ENCODE results near the gene RERE.
"Not testable (repeated sequence)": the region's sequence is repeated elsewhere in the genome, so short reads cannot be mapped to it uniquely, and the experiment has no call there.

RERE gene

DNA sequence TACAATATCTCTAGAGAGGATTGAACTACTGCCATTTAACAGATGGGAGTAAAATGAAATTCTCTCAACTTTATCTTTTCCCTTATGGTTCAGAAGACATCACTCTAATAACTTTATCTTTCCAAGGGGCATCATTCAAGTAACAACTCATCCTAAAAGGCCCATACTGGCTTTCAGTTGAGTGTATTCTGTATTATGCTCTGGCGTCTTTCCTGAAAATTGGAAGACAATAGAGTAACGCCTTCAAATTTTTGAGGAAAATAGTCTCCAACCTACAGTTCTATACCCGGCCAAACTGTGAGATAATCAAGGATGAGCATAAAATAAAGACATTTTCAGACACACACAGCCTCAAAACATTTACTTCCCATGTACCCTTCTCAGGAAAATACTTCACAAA, 103.3 kb downstream of the RERE start:
- DNase-seq (ENCODE audit: low spot score): no peak

DNA sequence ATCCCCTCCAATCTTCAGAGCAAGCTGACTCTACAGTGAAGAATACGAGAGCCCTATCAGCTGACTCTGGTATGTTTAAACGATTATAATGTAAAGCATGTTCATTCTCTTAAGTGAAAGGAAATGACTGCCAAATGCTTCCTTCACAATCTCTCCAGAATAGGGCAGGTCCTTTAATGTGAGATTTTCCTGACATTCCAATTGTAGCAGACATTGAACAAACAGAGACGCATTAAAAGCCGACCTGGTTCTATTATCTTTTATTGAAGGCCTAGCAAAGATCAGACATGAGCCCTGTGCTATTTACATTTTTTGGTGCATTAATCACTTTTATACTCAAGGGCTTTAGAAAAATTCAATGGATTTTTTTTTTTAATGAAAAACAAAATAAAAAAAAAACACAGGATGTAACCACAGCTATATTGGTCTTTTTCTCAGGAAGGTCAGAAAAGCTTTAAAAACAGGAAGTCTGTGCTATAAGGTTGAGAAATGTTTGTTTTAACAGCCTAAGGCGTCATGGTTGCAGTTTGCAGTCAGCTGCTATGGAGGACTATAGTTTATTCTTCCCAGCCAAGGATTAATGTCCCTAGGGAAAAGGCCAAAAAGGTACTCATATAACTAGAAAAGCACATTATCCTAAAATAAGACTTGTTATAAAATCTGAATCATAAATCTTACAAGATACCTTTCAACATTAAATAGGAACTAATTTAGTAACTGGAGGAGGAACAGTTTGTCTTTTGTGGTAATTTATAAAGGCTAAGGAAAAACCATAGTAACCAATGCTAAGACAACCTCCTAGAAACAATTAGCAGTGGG, 104.8 kb downstream of the RERE start:
- peak; percentile 11 for DNase-seq (ENCODE audit: low spot score)

DNA sequence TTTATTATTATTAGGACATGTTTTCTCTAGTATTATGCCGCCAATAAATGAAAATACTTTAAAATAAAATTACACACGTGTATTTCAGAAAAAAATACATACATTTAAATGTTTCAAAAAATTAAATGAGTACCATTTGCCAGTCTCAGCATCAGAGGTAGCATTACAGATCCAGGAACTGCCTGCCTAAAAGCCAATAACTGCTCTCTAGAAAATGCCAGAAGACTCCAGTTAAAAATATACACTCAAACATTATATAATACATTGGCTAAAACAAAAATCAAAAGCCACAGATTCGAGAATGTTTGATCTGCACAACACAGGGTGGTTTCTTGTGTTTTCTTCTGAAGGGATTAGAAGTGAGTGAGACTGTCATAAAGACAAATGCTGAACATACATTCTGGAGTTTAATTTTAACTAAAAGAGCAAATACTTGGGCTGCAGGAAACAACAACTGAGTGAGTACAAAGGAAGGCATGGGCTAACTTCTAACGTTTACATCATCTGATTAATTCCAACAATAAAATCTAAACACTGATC, 105.5 kb downstream of the RERE start:
- no peak for DNase-seq (ENCODE audit: low spot score)

DNA sequence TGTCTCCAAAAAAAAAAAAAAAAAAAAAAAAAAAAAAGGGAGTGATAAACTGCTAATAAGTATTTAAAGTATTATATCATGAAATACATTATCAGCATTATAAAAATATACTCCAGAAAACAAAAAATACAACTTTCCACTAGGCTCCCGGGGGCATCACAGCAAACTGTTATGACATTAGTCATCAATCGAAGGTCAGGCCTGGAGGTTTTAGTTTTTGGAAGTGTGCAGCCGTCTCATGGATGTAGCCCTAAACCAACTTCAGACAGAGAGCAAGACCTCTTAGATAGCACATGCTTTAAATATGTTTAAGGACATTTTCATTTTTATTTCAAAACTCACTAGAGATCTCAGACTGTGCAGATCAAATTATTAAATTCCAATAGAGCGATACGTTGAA, 106.3 kb downstream of the RERE start:
- no peak for DNase-seq (ENCODE audit: low spot score)

DNA sequence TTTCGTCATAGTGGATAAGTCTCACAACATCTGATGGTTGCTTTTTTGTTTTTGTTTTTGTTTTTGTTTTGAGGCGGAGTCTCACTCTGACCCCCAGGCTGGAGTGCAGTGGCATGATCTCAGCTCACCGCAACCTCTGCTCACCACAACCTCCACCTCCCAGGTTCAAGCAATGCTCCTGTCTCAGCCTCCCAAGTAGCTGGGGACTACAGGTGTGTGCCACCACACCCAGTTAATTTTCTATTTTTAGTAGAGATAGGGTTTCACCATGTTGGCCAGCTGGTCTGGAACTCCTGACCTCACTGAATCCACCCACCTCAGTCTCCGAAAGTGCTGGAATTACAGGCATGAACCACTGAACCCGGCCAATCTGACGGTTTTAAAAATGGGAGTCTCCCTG, 109.2 kb downstream of the RERE start:
- DNase-seq (ENCODE audit: low spot score): no peak

DNA sequence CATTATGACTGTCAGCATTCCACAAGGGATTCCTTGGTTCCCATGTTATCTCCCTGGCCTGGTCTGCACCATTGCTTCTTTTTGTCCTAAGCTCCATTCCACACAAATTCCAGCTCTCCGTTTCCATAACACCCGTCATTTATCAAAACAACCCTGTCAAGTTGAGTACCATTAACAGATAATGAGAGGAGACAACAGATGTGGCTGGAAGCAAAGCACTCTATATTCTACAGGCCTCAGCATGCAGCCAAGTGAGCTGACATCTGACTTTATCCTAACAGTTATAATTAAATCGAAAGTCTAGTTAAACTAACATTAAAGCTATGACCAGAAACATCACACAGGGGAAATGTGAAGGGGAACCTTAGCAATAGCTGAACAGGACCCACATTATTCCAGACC, 110.4 kb downstream of the RERE start:
- DNase-seq (ENCODE audit: low spot score): no peak

DNA sequence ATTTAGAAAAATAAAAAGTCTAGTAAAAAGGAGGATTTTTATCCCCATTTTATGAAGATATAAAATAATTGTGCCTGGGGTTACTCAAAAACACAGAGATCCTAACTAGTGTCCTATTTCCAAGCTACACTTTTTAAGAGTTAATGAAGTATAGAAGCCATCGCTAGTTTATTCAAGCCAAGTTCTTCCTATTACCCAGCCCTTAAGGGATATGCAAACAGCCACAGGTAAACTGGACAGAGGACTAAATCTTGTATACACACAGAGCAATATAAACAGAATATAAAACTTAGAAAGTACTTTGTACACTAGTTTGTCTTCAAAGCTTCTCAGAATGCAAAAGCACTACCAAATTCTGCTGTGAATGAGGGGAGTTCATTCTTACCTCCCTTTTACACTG, 111.1 kb downstream of the RERE start:
- DNase-seq (ENCODE audit: low spot score): no peak

DNA sequence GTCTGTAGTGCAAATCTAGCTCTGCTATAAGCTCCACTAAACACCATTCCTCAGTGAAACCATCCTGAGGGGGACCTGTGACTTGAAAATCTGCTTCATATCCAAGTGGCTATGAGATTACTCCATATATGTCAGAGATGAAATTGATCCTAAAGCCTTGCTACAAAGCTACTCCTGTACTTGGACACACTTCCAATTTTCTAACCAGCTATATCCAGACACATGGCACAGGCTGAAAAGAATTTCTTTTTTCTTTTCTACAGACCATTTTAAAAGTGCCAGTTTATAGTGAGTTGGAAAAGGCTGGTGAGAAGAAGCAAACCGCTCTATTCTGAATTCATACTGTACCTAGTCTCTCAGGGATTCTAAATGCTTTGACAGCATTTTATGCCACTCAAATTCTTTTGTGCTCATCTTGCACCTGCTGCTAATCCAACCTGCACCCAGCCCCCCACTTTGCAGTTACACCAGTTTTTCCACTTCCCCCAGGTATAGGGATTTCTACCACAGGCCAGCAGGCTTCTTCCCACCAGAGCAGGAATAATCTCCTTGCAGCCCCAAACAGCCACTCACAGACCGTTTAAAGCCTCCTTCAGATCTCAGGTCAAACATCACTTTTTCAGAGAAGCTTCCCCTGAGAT, 112.5 kb downstream of the RERE start:
- no peak for DNase-seq (ENCODE audit: low spot score)

DNA sequence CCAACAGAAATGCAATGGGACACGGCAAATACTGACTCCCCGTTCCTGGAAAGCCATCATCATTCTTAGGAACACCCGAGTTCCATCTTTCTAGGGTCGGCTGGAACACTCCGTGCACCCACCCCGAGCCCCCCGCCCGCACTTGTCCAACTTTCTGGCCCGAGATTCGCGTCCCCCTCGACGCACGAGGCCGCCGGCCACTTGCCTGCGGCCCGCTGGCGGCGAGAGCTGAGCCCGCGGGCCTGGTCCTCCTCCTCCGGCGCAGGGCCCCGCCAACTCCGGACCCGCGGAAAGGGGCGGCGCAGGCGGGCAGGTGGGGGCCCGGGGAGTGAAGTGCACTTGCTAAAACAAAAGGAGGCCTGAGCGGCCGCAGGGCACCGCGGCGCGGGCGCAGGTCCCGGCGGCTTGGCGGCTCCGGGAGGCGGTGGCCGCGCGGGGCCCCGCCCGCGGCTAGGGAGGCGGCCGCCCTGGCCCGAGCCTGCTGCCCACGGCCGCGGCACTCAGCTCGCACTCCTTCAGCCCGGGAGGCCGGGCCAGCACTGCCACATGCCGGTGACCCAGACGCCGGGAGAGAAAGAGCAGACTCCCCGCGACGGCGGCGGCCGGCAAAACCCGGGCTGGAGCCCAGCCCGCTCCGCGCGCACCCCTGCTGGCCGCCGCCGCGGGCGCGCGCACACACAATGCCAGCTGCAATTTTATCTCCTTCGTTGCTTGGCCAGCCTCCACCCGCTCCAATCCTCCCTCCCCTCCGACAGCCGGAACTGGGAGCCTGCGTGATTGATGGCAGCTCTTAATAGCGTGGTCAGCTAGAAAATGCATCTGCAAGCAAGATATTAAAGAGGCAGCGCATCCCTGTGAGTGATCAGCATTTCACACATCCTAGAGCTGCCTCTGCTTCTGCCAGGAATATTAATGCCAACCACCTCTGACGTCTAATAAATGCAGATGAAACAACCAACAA, 114.3 kb downstream of the RERE start:
- peak; percentile 76 for DNase-seq (ENCODE audit: low spot score)

DNA sequence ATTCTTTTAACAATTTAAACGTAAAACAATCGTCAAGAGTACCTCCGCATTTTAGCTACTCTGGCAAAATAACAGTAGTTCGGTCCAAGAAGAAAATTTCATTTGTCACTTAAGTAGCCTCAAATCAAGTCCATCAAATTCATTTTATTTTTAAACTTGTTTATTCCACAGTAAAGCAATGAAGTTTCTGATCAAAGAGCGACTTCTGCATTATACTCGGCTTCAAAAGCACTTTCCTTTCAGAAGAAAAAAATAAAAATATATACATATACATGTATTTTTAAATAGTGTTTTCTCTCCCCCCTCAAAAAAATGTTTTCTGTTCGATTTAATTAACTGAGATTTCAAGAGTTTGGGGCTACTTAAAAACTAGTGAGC, 115.0 kb downstream of the RERE start:
- DNase-seq (ENCODE audit: low spot score): no peak

DNA sequence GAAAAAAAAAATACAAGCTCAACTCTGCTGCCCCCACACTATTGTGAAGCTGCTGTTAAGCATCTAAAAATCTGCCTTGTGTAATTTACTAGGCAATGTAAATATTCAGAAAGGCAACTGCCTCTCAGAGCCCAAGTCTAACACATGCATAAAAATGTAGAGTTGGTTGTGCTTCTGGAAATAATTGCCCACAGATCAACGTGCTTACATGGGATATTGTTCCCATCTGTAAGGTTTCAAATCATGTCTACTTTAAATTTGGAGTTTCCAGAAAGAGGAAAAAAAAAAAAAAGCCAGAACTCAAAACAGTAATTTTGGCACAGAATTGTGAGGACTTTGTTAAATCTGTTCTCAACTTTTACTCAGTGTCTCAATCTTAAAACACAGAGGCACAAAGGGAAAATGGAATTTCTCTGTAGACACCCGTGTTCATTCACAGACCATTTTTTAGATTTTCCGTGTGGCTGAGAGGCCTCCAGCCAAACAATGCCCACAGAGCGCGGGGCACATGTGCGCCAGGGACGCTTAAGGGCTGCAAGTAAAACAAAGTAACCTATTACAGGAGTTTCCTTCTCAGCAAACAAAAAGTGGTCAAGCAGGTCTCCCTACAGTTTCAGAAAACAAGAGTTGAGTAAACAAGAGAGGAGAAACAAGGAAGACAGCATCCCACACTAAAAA, 115.5 kb downstream of the RERE start:
- no peak for DNase-seq (ENCODE audit: low spot score)

DNA sequence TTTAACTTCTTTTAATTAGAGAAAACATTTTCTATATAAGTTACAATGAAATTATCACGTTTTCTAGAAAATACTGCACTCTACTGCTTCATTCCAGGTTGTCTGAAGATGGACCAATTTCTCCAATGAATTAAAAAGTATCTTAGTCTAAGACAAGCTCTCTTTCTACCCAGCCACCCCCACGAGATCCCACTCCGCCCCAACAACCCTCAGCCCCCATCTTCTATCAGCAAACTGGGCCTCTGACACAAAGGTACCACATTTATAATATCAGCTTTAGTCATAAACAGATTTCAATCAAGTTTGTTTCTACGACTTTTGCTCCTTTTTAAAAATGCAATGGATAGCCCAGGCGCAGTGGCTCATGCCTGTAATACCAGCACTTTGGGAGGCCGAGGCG, 117.8 kb downstream of the RERE start:
- no peak for DNase-seq (ENCODE audit: low spot score)

DNA sequence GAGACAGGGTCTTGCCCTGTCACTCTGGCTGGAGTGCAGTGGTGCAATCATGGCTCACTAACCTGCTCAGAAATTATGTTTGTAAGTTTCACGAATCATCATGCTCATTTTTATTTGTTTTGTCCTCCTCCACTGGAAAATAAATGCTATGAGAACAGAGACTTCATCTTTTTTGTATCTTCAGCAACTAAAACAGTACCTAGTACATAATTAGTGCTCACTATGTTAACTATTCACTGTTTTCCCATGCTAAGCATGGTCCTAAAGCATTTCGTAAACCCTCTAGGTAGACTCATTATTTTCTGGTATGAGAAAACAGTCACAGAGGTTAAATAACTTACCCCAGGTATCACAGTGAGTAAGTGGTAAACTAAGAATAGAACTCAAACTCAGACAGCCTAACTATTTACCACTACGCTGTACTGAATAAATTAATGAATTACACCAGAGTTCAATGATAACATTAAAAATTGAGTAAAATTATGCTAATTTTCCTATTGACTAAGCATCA, 118.4 kb downstream of the RERE start:
- no peak for DNase-seq (ENCODE audit: low spot score)

DNA sequence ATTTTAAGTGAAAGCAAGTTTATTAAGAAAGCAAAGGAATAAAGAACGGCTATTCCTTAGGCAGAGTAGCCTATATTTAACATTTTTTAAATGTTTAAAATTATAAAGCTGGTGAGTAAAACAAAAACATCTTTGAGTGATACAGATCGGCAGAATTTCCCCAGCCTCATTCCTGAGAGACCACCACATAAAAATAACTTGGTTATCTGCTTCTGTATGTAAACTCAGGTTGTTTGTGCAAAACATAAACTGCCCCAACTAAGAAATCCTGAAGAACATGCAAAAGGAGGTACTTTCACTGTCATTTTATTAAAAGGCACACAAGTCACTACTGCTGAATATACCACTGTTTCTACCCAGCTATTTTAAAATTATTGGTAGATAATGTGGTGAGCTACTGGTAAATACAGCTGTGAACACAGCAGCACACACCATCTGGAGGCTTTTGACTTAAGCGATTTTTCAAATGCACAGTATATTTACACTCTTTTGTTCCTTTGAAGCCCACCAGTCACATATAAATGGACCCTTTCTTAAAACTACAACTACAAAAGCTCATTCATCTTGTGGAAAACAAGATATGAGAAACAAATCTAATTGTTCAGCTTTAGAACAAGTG, 119.3 kb downstream of the RERE start:
- DNase-seq (ENCODE audit: low spot score): no peak

DNA sequence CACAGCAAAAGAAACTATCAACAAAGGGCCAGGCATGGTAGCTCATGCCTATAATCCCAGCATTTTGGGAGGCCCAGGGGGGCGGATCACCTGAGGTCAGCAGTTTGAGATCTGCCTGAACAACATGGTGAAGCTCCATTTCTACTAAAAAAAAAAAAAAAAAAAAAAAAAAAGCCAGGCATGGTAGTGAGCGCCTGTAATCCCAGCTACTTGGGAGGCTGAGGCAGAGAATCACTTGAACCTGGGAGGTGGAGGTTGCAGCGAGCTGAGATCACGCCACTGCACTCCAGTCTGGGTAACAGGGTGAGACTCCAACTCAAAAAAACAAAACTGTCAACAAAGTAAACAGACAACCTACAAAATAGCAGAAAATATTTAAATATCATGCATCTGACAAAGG, 122.0 kb downstream of the RERE start:
- DNase-seq (ENCODE audit: low spot score): not testable (repeated sequence)

DNA sequence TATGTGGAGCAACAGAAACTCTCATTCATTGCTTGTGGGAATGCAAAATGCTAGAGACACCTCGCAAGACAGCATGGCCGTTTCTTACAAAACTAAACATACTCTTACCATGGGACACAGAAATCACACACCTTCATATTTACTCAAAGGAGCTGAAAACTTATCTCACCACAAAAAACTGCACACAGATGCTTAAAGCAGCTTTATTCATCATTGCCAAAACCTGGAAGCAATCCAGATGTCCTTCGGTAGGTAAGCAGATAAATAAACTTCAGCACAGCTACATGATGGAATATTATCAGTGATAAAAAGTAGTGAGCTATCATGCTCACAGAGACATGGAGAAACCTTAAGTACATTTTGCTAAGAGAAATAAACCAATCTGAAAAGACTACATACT, 124.3 kb downstream of the RERE start:
- DNase-seq (ENCODE audit: low spot score): no peak

DNA sequence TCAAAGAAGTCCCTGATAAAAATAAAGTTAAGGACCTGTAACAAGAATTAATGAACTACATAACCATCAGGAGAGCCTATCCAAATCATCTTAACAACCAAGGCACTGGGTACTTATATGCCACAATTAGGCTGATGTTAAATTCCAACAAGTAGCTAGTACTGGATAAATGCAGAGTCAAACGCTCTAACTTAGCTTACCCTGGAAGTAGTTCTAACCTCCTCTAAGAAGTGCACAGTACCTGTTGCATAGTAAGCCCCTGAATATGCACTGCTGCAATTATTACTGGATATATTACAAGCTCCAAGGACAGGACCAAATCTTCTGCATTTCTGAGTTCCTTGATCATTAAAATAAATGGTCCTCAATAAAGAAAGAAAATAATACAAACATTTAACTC, 125.8 kb downstream of the RERE start:
- DNase-seq (ENCODE audit: low spot score): no peak

DNA sequence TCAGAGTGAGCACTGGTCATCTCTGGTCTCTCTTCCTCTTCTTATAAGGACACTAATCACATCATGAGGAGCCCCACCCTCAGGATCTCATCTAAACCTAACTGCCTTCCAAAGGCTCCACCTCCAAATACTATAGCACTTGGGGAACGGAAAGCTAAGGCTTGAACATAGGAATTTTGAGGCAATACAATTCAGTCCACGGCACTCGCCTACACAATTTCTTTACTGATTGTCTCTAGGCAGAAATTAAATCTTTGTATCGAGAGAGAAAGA, 127.3 kb downstream of the RERE start:
- DNase-seq (ENCODE audit: low spot score): no peak

DNA sequence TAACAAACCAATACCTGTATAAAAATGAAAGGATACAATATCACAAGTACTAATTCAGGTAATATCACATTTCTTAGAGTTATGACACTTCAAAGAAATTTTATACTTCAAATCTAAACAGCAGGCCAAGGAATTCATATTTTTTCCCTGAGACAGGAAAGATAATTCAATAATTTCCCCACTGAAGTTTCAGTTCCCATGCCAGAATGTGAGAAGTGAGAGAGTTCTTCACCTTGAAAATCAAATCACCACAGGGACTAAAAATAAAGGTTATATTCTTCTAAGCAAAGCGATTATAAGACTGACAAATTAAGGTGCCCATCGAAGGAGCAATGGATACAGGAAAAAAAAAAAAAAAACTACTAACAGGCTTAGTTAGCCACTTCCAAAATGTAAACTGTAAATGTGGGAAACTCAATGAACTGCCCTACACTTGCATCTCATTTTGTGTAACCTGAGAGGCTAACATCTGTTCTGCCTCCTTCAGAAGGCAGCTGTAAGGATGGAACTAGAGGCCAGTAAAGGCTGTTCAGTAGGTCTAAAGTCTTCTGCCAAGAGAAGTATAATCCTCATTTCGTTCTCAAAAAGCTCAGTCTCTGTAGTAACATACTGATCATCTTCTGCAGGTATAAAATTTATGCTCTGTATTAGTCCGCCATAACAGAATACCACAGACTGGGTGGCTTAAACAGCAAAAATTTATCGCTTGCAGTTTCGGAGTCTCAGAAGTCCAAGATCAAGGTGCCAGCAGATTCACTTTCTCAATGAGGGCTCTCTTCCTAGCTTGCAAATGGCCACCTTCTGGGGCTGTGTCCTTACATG, 127.8 kb downstream of the RERE start:
- DNase-seq (ENCODE audit: low spot score): no peak

DNA sequence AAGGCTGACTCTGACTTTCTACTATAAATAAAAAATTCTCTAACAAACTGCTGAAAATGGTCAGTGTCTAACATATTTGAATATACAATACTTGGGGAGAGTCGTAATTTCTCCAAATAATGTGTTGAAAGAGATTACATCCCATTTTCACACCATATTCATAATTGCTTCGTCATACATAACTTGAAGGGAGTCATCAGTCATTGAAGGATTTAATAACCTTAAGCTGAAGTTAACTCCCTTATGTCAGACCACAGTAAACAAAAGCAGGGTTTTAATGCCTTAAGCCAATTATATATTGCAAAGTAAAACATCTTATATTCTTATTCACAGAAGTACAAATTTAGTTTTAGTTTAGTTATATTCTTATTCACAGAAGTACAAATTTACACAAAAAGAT, 129.9 kb downstream of the RERE start:
- no peak for DNase-seq (ENCODE audit: low spot score)

DNA sequence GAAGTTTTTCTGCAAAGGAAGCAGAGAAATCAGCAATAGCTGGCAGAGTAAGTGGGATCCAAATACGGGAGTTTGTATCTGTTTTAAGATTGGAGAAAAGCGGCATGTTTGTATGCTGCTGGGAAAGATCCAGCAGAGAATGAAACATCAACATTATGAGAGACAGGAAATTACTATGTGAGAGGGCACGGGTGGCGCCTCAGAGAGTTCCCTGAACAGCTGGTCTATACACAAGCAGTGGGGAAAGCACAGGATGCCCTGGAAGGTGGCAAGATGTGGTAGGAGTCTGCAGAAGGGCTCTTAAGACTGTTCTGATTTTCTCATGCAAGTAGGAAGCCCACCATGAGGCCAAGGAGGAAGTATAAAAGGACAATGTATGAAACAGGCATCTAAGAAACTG, 130.4 kb downstream of the RERE start:
- no peak for DNase-seq (ENCODE audit: low spot score)

Data from activated CD4-positive, alpha-beta T cell treated with anti-CD3 and anti-CD28 coated beads, Interleukin-2, Interleukin-4, amounts not matched to agents 100 ng/mL and 50 ng/mL, durations not matched to agents 16 hours and 8 hours (primary cell).